NK-92 (cell line): Measurements from ENCODE around the gene CEBPB.
"Not testable (repeated sequence)": the region's sequence is repeated elsewhere in the genome, so short reads cannot be mapped to it uniquely, and the experiment has no call there.

ENCODE experiments used
- DNase-seq: peaks from one replicate; lab custom pipeline; 2025; ENCODE audit not compliant: unreplicated experiment; lab: John Stamatoyannopoulos, UW

Gene CEBPB

DNA sequence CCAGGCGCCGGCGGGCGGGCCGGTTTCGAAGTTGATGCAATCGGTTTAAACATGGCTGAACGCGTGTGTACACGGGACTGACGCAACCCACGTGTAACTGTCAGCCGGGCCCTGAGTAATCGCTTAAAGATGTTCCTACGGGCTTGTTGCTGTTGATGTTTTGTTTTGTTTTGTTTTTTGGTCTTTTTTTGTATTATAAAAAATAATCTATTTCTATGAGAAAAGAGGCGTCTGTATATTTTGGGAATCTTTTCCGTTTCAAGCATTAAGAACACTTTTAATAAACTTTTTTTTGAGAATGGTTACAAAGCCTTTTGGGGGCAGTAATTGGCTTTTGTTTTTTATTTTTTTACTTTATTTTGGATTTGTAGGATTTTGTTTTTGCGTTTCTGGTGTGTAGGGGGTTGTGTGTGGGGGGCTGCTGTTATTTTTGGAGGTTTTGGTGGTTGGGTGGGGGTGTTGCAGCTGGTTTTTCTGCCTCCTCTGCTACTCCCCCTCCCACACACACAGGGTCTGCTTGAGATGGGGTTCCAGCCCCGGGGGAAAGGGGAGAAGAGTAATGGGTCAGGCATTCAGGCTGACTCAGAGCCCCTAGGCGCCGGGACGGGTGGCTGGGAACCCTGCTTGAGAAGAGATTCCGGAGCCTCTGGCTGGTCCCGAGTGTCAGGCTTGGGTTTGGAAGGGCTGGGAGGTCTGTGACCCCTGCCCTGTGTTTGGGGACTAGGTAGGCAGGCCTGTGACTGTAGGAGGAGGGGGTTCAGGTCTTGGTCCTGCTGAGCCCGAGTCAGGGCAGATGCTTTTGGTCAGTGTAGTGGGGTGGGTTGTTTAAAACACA, 2.0 kb downstream of the CEBPB start:
- no peak for DNase-seq

DNA sequence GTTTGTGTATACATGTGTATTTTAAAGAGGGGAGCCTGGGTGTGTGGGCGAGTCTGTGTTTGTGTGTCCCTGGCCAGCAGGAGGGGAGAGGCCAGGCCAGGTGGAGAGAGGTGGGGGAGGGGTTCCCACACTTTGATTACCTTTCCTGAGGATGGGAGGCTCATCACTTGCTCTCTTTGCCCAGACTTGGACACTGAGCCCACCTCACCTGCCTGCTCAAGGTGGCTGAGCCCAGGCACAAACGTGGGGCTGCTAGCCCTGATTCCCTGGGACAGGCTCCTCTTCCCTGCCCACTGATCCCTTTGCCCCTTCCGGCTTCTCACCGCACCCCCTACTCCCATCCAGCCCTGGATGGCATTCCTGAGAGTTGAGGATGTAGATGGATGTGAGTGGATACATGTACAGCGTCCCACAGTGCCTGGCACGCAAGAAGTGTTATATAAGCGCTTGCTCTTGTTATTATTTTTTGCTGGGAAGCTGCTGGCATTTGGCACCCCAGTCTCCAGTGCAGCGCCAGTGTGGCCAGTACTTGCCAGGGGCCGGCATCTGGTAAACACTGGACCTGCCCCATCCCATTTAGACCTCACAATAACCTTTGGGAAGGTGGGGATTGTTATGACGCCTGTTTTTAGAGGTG, 2.7 kb downstream of the CEBPB start:
- no peak for DNase-seq

DNA sequence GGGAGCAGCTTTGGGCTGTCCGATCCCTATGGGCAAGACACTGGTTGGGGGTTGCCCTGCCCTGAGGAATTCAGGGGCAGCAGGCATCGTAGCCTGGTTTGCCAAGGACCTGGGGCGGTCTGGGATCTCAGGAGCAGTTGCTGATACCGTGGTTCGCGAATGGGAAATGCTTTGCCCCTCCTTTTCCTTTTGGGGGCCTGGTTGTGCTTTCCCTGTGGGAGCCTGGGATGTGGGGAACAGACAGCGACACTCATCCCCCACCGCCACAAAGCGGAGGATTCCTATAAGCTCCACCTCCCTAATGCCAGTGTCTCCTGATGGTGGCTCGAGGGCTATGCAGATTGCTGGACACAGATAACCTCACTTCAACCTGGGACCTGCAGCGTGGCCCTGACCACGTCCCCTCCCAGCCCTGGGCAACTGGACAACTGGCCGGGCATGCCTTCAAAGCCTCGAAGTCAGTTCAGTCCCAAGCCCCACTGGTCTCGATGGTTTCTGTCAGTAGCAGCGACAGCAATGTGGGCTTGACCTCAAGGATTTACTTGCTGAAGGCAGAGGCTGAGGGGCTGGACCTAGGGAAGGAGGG, 3.3 kb downstream of the CEBPB start:
- no peak for DNase-seq

DNA sequence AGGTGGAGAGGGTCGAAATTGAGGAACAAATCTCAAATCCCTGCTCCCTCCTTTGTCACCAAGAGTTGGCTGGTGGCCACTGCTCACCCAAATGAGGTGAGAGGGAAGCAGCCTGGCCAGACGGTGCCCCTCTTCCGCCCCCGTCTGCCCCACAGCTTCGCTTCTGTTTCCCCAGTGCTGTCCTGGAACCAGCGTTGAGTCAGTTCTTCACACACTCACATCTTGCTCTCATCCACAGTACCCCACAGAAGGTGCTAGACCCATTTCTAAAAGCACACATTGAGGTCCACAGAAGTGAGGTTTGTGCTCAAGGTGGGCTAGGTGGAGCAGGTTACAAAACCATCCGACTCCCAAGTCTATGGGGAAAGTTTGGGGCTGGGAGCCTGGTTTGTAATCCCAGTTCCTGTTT, 3.8 kb downstream of the CEBPB start:
- no peak for DNase-seq

DNA sequence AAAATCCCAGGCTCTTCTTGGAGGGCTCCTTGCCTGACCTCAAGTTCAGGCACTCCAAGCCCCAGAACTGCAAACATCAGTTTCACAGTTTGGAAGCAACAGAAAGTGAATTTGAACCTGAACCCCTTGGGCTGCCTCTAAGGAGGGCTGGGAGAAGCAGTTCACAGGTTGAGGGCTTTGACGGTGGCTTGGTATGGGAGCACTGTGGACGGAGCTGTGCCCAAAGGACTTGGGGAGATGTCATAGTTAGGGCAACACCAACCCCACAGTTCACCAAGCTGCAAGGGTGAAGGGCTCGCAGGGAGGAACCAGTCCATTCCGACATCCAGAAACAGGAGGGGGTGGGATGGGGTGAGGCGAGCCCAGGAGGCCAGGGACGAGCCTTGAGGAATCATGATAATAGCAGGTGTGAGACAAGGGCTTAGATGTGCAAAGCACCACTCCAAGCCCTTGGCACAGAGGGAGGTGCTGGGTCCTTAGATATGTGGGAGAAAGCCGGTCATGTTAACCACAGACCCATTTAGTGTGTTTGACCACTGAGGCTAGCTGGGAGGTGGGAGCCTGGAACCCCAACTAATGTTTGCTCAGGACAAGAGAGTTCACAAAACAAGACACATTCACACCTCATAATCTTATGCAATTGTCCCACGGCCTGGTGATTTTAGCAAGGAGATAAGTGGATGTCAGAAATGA, 4.3 kb downstream of the CEBPB start:
- DNase-seq = no peak

DNA sequence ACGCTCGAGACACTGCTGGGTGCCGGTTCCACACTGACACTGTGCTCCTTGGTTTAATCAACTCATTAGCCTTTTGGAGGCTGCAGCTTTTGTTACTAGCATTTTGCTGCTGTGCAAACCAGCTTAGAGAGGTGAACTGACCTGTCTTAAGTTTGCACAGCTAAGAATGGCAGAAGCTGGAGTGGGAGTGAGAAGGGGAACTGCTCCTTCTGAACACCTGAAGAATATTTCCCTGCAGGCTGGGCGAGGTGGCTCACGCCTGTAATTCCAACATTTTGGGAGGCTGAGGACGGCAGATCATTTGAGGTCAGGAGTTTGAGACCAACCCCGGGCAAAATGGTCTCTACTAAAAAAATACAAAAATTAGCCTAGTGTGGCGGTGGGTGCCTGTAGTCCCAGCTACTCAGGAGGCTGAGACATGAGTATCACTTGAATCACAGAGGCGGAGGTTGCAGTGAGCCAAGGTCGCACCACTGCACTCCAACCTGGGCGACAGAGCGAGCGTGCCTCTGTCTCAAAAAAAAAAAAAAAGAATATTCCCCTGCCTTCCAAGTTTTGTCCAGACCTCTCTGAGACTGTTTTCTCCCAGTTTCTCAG, 5.0 kb downstream of the CEBPB start:
- no peak for DNase-seq

DNA sequence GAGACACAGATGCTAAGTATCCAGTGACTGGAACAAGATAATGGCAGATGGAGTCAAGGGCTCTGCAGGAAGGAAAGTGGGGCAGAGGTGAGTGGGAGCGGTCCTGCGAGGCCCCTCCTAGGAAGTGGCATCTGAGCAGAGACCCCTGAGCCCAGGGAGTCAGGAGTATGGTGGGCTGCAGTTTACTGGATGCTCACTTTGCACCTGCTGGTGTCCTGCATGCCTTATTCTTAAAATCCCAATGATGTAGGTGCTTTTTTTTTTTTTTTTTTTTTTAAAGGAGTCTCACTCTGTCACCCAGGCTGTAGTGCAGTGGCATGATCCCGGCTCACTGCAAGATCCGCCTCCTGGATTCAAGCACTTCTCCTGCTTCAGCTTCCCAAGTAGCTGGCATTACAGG, 5.6 kb downstream of the CEBPB start:
- no peak for DNase-seq

DNA sequence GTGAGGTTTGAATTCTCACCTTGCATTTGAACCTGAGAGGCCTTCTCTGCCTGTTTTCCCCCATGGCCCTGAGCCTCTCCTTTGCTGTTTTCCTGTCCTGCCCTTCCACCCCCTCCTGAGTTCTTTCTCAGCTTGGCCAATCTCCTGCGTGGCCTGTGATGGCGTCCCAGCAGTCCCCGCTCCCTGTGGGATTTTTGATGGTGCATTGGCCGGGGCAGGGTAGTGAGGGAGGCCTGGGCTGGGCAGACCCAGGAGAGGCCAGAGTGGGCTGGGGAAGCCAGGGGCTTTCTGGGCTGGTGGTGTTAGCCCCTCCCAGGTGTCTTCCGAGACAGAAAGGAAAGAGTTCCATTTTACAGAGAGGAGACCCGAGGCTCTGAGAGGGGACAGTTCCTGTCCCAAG, 6.3 kb downstream of the CEBPB start:
- DNase-seq = no peak

DNA sequence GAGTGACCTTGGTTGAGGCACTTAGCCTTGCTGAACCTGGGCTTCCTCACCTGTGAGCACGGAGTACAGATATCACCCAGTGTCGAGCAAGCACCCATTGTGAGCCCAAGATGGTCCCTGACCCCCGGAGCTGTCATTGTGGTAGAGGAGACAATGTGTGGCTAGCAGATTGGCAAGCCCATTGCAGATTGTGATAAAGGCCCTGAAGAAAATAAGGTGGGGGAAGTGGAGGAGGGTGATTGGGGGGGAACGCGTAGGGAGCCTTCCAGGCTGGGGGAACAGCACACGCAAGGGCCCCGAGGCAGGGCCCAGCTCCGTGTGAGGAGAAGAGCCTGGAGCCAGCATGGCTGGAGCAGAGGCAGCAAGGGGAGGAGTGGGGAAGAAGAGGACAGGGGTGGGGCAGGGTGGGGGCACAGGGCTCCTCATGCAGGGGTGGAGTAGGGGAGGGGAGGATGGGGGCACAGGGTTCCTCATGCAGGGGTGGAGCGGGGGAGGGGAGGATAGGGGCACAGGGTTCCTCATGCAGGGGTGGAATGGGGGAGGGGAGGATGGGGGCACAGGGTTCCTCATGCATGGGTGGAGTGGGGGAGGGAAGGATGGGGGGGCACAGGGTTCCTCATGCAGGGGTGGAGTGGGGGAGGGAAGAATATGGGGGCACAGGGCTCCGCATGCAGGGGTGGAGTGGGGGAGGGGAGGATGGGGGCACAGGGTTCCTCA, 7.0 kb downstream of the CEBPB start:
- no peak for DNase-seq

DNA sequence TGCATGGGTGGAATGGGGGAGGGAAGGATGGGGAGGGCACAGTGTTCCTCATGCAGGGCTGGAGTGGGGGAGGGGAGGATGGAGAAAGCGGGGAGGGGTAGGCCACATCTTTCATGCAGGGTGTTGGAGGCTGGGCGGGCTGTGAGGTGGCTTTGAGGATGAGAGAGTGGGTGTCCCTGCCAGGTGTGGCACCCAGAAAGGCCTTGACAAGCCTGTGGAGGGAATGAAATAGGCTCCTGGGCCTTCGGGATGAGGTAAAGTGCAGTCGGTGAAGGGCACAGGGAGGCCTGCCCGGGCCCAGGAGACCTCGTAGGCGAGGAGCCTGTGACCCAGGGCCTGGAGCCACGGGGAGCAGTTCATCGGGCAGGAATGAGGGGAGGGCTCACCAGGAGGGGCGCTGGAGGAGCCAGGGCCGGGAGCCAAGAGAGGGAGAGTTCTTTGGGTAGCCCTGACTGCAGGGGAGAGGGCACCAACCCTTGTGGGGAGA, 7.6 kb downstream of the CEBPB start:
- DNase-seq = no peak

DNA sequence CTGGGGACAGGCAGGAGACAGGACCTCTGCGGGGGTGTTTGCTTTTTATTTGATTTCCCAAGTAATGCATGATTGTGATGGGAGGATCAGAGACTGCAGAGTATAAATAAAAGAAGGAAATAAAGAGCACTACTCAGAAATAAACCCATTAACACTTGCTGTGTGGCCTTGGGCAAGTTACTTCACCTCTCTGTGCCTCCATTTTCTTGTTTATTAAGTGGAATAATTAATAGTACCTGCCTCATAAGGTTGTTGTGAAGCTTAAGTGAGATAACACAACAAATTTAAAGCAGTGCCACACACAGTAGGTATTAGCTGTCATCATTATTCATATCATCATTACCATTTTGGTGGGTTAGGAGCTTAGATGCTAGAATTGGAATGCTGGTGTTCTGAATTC, 8.1 kb downstream of the CEBPB start:
- DNase-seq = no peak

DNA sequence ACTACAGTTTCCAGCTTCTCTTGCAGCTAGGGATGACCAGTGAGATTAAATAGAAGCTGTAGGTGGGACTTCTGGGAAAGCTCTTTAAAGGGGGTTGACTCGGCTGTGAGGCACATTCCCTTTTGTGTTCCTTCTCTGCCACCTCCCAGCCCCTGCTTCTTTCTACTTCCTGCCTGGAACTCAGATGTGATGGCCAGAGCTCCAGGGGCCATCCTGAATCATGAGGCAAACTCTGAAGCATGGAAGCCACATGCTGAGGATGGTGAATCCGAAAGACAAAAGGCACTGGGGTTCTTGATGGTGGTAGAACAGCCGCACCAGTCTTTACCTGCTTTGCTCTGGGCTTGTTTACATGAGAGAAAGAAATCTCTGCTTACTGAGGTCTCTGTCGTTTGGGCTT, 9.1 kb downstream of the CEBPB start:
- no peak for DNase-seq

DNA sequence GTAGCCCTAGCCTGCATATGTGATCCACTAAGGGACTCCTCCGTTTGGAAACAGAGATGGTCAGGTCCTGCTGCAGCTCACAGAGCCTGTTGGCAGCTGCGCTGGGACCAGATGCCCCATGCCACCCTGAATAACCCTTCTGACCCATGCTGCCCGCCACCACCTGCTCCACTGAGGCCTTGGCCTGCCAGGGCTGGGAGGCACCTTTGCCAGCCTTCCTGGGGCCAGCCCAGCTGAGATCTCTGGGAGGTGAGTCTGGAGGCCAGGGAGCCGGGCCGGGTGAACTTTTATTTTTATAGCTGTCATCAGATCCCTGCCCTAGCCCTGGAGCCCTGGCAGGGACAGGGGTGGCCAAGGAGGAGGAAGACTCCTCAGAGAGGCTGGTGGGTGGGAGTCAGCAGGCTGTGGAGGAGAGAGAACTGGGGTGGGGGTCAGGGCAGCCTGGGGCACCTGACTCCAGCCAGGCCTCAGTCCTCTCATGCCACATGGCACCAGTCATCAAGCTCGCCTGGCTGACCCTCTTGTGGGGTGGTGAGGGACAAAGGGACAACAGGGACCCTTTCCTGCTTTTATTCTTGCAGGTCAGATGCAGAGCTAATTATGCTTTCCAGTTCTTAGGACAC, 10.0 kb downstream of the CEBPB start:
- no peak for DNase-seq

DNA sequence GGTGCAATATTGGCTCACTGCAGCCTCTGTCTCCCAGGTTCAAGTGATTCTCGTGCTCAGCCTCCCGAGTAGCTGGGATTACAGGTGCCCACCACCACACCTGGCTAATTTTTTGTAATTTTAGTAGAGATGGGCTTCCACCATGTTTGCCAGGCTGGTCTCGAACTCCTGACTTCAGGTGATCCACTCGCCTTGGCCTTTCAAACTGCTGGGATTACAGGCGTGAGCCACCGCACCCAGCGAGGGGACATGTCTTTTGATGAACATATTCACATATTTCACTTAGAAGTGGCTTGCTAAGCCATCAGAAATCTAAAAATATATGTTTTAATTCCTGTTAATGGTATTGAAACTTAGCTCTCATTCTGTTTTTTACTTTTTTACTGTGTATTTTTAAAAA, 11.1 kb downstream of the CEBPB start:
- DNase-seq = not testable (repeated sequence)

DNA sequence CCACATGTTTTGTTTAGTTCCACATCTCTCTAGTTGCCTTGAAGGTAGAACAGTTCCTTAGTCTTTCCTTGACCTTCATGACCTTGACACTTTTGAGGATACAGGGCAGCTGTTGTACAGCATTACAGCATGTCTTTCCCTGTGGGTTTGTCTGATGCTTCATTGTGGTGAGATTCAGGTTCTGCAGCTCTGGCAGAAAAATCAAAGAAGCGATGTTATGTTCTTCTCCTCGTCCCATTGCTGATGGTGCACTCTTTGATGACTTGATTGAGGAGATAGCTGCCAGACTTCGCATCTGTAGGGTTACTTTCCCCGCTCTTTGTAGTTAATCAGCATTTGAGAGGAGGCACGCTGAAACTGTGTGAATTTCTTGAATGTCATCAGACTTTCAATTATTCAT, 12.0 kb downstream of the CEBPB start:
- DNase-seq = no peak

DNA sequence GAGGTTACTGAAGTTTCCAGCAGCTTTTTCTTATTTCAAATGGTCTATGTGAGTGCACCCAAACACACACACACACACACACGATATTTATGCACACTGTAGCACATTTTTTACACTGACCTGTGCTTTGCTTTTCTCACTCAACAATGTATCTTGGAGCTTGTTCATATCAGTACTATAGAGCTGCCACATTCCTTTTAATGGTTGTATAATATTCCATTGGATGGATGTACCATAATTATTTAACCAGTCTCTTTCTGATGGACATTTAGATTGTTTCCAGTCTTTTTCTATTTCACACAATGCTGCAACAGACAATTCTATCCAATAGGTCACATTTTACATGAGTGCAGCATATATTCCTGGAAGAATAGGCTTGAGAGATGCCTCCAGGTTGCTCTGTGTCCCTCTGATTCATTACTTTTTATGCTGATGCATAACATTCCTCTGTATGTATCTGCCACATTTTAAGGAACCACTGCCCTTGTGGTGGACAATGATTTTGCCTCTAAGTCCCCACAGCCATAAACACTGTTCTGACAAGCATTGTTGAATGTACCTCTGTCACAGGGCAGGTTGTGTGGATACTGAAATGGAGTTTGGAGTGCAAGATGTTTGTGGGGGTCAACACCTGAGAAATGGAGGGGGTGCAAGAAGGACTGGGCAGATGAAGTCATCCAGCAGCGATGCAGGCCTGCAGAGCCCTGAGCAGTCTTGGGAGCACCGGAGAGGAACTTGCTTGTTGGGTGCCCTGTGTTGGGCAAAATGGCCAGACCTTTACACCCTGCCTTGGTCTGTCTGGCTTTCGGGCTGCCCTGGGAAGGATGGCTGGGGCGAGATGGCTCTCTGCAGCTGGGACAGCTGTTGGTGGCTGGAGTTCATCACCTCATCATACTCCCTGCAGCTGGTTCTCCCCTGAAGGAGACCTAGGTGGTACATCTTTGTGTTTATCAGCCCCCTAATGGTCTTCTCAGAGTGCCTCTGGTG, 13.6 kb downstream of the CEBPB start:
- DNase-seq = no peak

DNA sequence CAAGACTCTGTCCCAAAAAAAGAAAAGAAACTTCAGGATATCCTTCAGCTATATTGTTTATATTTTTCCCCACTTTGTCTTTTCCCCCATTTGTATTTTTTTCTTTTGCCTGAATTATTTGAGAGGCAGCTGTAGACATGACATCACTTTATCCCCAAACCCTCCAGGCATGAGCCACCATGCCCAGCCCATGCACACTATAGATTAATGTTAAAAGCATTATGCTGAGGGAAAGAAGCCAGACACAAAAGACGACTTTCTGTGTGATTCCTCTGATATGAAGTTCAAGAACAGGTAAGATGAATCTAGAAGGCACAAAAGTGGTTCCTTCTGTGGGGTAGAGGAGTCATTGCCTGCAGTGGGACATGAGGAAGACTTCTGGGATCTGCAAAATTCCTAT, 16.4 kb downstream of the CEBPB start:
- no peak for DNase-seq

DNA sequence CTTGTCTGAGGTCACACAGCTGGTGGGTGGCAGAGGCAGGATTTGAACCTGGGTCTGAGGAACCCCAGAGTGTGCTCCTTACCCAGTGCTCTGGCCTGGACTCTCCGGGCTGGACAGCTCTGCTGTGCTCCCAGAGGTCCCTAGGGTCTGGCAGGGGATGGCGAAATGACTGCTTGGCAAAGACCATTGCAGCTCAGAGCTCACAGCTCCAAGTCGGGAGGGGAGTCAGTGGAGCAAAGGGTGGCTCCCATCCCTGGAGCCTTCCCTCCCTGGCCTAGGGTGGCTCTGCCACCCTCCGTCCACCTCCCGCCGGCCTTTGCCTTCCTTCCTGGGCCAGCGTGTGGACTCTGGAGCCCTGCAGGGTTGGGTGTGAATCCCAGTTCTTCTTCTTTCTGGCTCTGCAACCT, 17.5 kb downstream of the CEBPB start:
- DNase-seq = no peak

DNA sequence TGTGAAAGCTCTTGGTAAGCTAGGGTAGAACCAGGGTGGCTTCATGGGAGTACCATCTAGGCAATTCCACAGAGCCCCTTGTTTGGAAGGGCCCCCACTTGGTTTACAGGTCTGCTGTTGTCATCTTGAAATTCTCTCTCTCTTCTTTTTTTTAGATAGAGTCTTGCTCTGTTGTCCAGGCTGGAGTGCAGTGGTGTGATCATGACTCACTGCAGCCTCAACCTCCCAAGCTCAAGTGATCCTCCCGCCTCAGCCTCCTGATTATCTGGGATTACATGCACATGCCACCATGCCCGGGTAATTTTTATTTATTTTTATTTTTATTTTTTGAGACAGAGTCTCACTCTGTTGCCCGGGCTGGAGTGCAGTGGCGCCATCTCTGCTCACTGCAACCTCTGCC, 18.2 kb downstream of the CEBPB start:
- DNase-seq = not testable (repeated sequence)
